K562 (cell line): ENCODE measurements around the gene RUSC2. TPM values are rescaled to one million over a fixed set of nuclear protein-coding genes. Genes with fewer than 3 reads are reported as not detected.

Source experiments
- ATAC-seq: fragments of 200-7000 bp; cut with Tn5 transposase; 3 replicates; pipeline ENCODE4 v1.9.1; 2020; ENCODE audit warnings: moderate library complexity
- BruUV-seq: library from RNA; stranded (reverse); fragments of 400-500 nt; replicated peaks from 2 replicates; lab custom pipeline; 2021; lab: Mats Ljungman, UMichigan
- CTCF ChIA-PET: fragments of 300-600 bp; formaldehyde crosslinking; extraction: SDS; loops from one replicate; lab custom pipeline; 2021; ENCODE audit warnings: low intra/inter-chr PET ratio; lab: Yijun Ruan, JAX
- POLR2A ChIA-PET: fragments of 300-600, 350-650 bp; sonication (Branson Sonifier 250); formaldehyde crosslinking; extraction: SDS; loops from one replicate; lab custom pipeline; 2021; ENCODE audit warnings: antibody characterized with exemption, inconsistent platforms; lab: Yijun Ruan, JAX
- DNase-seq, 4 experiments: peaks; one replicate each; pipeline versions ENCODE4 v3.0.0 to v3.0.0-alpha.2; 2011 to 2018; ENCODE audit warnings: low spot score in 3 of 4, mixed read lengths in 3 of 4; ENCODE audit errors: extremely low read depth in 1 of 4
- FAIRE-seq: peaks from 2 replicates; lab custom pipeline; 2011; peaks lifted over from hg19 to GRCh38; lab: Jason Lieb, UNC
- H2AFZ ChIP-seq: 2 replicates; pipeline ENCODE4 v1.6.0; 2011; ENCODE audit warnings: low read depth, low read length, control low read depth, inconsistent platforms
- H3K27ac ChIP-seq: fragments of 200-600 bp; 3 replicates; pipeline ENCODE4 v1.8.0; 2011; ENCODE audit warnings: low read depth, mild to moderate bottlenecking, control low read depth, inconsistent platforms, low read length, moderate library complexity, mixed read lengths; ENCODE audit errors: extremely low read depth
- H3K27me3 ChIP-seq, 2 experiments: fragments of 300-600 bp in 1 of 2; 2 replicates in 1 of 2; 3 replicates in 1 of 2; pipeline versions ENCODE4 v1.6.0 to v1.8.0; 2011; ENCODE audit warnings: inconsistent platforms in 2 of 2, low read length in 2 of 2, mild to moderate bottlenecking in 1 of 2, mixed read lengths in 1 of 2, moderate library complexity in 1 of 2; ENCODE audit not compliant: control insufficient read depth in 2 of 2, insufficient read depth in 2 of 2
- H3K36me3 ChIP-seq: fragments of 300-600 bp; 3 replicates; pipeline ENCODE4 v1.8.0; 2011; ENCODE audit warnings: mild to moderate bottlenecking, low read length, inconsistent platforms; ENCODE audit not compliant: control insufficient read depth, insufficient read depth
- H3K4me1 ChIP-seq, 2 experiments: fragments of 200-600 bp in 1 of 2; replicated peaks in 1 of 2; 2 replicates in 1 of 2; 3 replicates in 1 of 2; pipeline versions ENCODE4 v1.5.1 to v1.8.0; 2011; ENCODE audit warnings: inconsistent platforms in 2 of 2, low read length in 2 of 2, mild to moderate bottlenecking in 1 of 2, mixed read lengths in 1 of 2, moderate library complexity in 1 of 2; ENCODE audit not compliant: control insufficient read depth in 2 of 2, insufficient read depth in 2 of 2
- H3K4me2 ChIP-seq: 2 replicates; pipeline ENCODE4 v1.6.1; 2011; ENCODE audit warnings: low read length, control low read depth, inconsistent platforms, mixed read lengths; ENCODE audit not compliant: insufficient read depth
- H3K4me3 ChIP-seq: fragments of 200-600 bp; sonication (generic), shearing (Covaris generic); 2 replicates; pipeline ENCODE4 v1.5.1; 2016; ENCODE audit warnings: control low read depth, inconsistent platforms
- H3K79me2 ChIP-seq: fragments of 200-600 bp; 3 replicates; pipeline ENCODE4 v1.8.0; 2011; ENCODE audit warnings: low read length, inconsistent platforms; ENCODE audit not compliant: control insufficient read depth, insufficient read depth
- H3K9ac ChIP-seq, 2 experiments: 2 replicates each; pipeline versions ENCODE4 v1.6.0 to v1.6.1; 2011; ENCODE audit warnings: low read depth in 2 of 2, low read length in 2 of 2, control low read depth in 1 of 2, inconsistent platforms in 1 of 2, mild to moderate bottlenecking in 1 of 2, mixed read lengths in 1 of 2; ENCODE audit not compliant: insufficient read depth in 1 of 2
- H3K9me1 ChIP-seq: one replicate; pipeline ENCODE4 v1.6.0; 2011; ENCODE audit warnings: inconsistent platforms, mild to moderate bottlenecking, low read length, moderate library complexity; ENCODE audit not compliant: control insufficient read depth, insufficient read depth
- H3K9me3 ChIP-seq: replicated peaks from 2 replicates; pipeline ENCODE4 v1.5.1; 2011; ENCODE audit warnings: low read depth, low read length, inconsistent platforms; ENCODE audit not compliant: control insufficient read depth, insufficient read depth
- H4K20me1 ChIP-seq: replicated peaks from 2 replicates; pipeline ENCODE4 v1.6.1; 2011; ENCODE audit warnings: low read length, inconsistent platforms, mixed read lengths; ENCODE audit not compliant: control insufficient read depth, insufficient read depth
- C11orf30 ChIP-seq: fragments of 450-650 bp; IDR thresholded peaks from 2 replicates; pipeline ENCODE4 v1.6.1; 2016; ENCODE audit warnings: low read depth, mild to moderate bottlenecking
- CEBPB ChIP-seq: fragments of 450-650 bp; IDR thresholded peaks from 2 replicates; pipeline ENCODE4 v1.6.1; 2016; ENCODE audit warnings: missing genetic modification characterization, missing compliant biosample characterization
- FUS ChIP-seq: fragments of 200-400 bp; formaldehyde crosslinking; optimal IDR thresholded peaks from 2 replicates; pipeline ENCODE3; 2017; ENCODE audit warnings: low read depth, low read length
- KDM5B ChIP-seq: fragments of 200-600 bp; sonication (generic); IDR thresholded peaks from 2 replicates; pipeline ENCODE4 v1.6.1; 2012; ENCODE audit warnings: low read depth, mild to moderate bottlenecking, moderate library complexity, low read length, control low read depth, inconsistent platforms; ENCODE audit not compliant: insufficient replicate concordance
- MCM5 ChIP-seq: fragments of 450-650 bp; IDR thresholded peaks from 2 replicates; pipeline ENCODE4 v1.6.1; 2016; ENCODE audit warnings: low read depth
- MYC ChIP-seq, 2 experiments: fragments of 250-450 bp in 1 of 2; sonication (Bioruptor Pico) in 1 of 2; IDR thresholded peaks; 2 replicates each; pipeline versions ENCODE4 v1.5.1 to v1.6.1; 2012 to 2021; ENCODE audit warnings: low read depth in 2 of 2, borderline replicate concordance in 1 of 2, improper control_type of control experiment in 1 of 2, low read length in 1 of 2, mild to moderate bottlenecking in 1 of 2, moderate library complexity in 1 of 2
- SIRT6 ChIP-seq: IDR thresholded peaks from one replicate; pipeline ENCODE4 v1.6.1; 2012; ENCODE audit warnings: low read depth, mild to moderate bottlenecking, control low read depth, inconsistent platforms, low read length, moderate library complexity
- TRIM28 ChIP-seq: fragments of 450-650 bp; IDR thresholded peaks from 2 replicates; pipeline ENCODE4 v1.6.1; 2017
- ZNF143 ChIP-seq: sonication (generic); formaldehyde crosslinking; IDR thresholded peaks from 2 replicates; pipeline ENCODE4 v1.9.0; 2022; ENCODE audit warnings: mild to moderate bottlenecking, missing genetic modification reagents
- ZNF407 ChIP-seq: fragments of 450-650 bp; IDR thresholded peaks from 2 replicates; pipeline ENCODE4 v1.6.1; 2016; ENCODE audit warnings: low read depth
- ZNF551 ChIP-seq: fragments of 250-450 bp; sonication (Bioruptor Pico); IDR thresholded peaks from 2 replicates; pipeline ENCODE4 v1.5.0; 2021; ENCODE audit warnings: mild to moderate bottlenecking, moderate library complexity
- ZNF655 ChIP-seq: fragments of 250-450 bp; sonication (Bioruptor Pico); IDR thresholded peaks from 2 replicates; pipeline ENCODE4 v1.5.0; 2021
- WGBS: fragments of 100-300 bp; shearing (Covaris generic); methylation state at CpG from one replicate; pipeline ENCODE4 v1.1.6; 2016; ENCODE audit warnings: low coverage, mixed read lengths; ENCODE audit not compliant: insufficient coverage; ENCODE audit errors: missing lambda C conversion rate; 5-methylcytosine and 5-hydroxymethylcytosine counted together
- in situ Hi-C: fragments of 300-500 bp; cut with MboI; formaldehyde crosslinking; loops from 4 replicates; pipeline ENCODE4 v1.15.0; 2018; ENCODE audit warnings: inconsistent platforms, mixed read lengths
- intact Hi-C: fragments of 100-400 bp; cut with micrococcal nuclease; formaldehyde crosslinking; loops from 2 replicates; pipeline ENCODE4 v1.14.2; 2022
- polyA plus RNA-seq, 8 experiments: library from polyadenylated mRNA; depleted of rRNA in 4 of 8; stranded (reverse) in 5 of 8; unstranded in 3 of 8; fragments of >200 nt; fragmentation: Nextera tagmentation in 2 of 8; fragmentation: Illumina TruSeq in 1 of 8; extraction: Ambion mirVana in 2 of 8; extraction: Trizol in 1 of 8; gene quantifications; 2 replicates each; pipeline versions ENCODE4 v1.2.1 to v1.2.3, GENCODE V29; 2011 to 2014; ENCODE audit warnings: inconsistent platforms in 1 of 8, missing spikeins in 1 of 8
- total RNA-seq, 7 experiments: library from RNA; depleted of rRNA in 6 of 7; stranded (reverse); fragments of >200 nt in 6 of 7; fragmentation: Illumina TruSeq in 2 of 7; extraction: Trizol in 2 of 7; gene quantifications; 2 replicates each; pipeline versions ENCODE4 v1.2.1 to v1.2.3, GENCODE V29; 2011 to 2021; ENCODE audit warnings: low replicate concordance in 1 of 7

Gene RUSC2
- total and polyA plus RNA-seq, 9 of the 15 experiments (the other 6 are each of a cell fraction or from before 2014, with no cell fraction given) = 0.08 to 12.8 (median 3.1) TPM

- H3K27ac ChIP-seq = no peak overlapping the region
- H3K79me2 ChIP-seq = peaks cover 3% of the 10 kb centered on the region; the same call in 1 of the 3 replicates
- FAIRE-seq (no peak), DNase-seq (no peak), ATAC-seq (no peak)
- H3K36me3 ChIP-seq = no peaks in the 10 kb centered on the region
- no peaks in the 10 kb centered on the region for H3K9me3 ChIP-seq
- 76% methylated on average over 3 of the region's 3 CpGs for WGBS
- no peaks in the 10 kb centered on the region for H3K27me3 ChIP-seq
- intact Hi-C loops (no loop called here), in situ Hi-C loops (no loop called here)
- POLR2A ChIA-PET = interaction anchor here (0.6 to 1.5 kb wide), 2 partner anchors 10 to 12 kb away, joined by 3 to 4 read pairs; no protein-coding TSS in a partner anchor
- H2AFZ ChIP-seq = no peak overlapping the region
- no peak overlapping the region for H3K4me2 ChIP-seq
- no peak overlapping the region for H3K4me3 ChIP-seq
- no peaks in the 10 kb centered on the region for H4K20me1 ChIP-seq
- CTCF ChIA-PET = no interaction called here
- no peaks in the 10 kb centered on the region for H3K4me1 ChIP-seq
- no TSS peak for BruUV-seq
- no peak overlapping the region for H3K9ac ChIP-seq
- H3K9me1 ChIP-seq = no peaks in the 10 kb centered on the region
- TF ChIP-seq CEBPB (tag) (no peak), ZNF551 (CRISPR knock-in tag) (no peak), ZNF655 (no peak), KDM5B (no peak), FUS (no peak), ZNF407 (no peak), MYC (IDR thresholded peaks at IDR 0.05; ENCODE audit: low read depth, low read length) (no peak), MYC (CRISPR knock-in tag; IDR thresholded peaks at IDR 0.05; ENCODE audit: borderline replicate concordance, low read depth) (no peak), C11orf30 (no peak), TRIM28 (no peak), ZNF143 (CRISPR knock-in tag) (no peak), SIRT6 (no peak), MCM5 (no peak)
These were observed 20.5 kb downstream of the RUSC2 start for GRCh38 chr9:35510383-35510753.
